Ecto neural progenitor cell (in vitro differentiated cells): ENCODE results near the gene FBXL16.
A peak's percentile ranks its signal among the peaks of the same experiment; 100 is the strongest.
"Not testable (repeated sequence)": the region's sequence is repeated elsewhere in the genome, so short reads cannot be mapped to it uniquely, and the experiment has no call there.

Experiments used
- DNase-seq: peaks from one replicate; pipeline ENCODE4 v3.0.0-alpha.2; 2018; ENCODE audit warnings: low spot score

FBXL16 gene

DNA sequence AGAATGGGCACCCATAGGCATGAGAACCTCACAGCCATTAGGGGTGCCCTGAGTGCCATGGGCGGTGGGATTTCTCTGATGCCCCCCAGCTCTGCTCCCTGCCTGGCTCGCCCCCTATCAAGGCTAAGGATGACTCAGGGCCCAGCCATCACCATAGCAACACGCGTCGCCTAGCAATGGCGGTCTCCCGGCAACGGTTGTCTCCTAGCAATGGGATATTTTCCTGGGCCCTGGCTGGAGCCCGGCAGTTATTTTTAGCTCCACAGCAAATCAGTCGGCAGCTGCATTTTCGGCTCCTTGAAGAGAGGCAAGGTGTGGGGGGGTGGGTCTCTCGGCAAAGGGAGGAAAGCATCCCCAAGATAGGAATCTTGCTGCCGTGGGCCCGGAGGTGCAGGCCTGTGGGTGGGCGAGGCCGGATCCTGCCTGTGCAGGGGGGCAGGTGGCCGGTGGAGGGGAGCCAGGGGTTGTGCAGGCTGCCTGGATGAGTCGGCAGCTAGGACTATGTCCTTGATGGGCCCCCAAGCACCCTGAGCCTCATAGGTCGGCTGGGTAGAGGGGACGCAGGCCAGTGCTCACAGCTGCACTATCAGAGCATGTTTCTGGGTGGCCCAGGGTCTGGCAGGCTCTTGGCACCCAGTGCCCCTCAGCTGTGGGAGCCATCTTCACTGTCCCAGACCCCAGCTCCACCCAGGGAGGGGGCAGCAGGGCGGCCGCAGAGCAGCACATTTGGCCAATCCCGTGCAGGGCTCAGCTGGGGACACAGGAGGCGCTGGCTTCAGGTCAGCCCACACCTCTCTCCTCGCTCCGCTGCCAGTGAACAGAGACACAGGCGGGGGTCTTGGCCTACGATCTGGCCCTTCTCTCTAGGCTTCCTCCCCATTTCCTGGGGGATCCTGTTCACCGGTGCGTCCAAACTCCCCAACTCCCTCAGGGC lies 4.2 kb upstream of the FBXL16 start:
- DNase-seq = peak; percentile 91

DNA sequence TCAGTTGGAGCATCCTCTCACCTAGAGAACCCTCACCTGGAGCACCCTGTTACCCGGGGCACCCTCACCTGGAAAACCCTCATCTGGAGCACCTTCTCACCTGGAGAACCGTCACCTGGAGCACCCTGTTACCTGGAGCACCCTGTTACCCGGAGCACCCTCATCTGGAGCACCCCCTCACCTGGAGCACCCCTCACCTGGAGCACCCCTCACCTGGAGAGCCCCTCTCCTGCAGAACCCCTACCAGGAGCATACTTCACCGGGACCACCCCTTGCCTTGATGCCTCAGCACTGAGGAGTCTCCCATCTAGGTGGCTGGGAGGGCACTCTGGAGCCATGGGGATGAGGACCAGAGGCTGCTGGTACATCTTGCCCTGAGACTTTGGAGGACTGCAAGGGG lies 3.4 kb upstream of the FBXL16 start:
- DNase-seq = no peak

DNA sequence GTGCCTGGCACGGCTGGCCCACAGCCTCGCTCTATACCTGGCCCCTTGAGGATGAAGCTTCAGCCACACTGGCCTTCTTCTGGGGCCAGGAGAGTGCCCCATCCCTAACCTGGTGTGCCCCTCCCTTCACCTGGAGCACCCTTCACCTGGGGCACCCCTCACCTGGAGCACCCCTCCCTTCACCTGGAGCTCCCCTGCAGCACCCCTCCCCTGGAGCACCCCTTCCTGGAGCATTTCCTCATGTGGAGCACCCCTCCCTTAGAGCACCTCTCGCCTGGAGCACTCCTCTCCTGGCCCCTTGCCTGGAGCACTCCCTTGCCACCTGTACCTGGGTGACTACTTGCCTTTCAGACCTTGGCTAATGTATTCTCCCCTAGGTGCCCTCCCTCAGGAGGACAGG lies 2.4 kb upstream of the FBXL16 start:
- no peak for DNase-seq

DNA sequence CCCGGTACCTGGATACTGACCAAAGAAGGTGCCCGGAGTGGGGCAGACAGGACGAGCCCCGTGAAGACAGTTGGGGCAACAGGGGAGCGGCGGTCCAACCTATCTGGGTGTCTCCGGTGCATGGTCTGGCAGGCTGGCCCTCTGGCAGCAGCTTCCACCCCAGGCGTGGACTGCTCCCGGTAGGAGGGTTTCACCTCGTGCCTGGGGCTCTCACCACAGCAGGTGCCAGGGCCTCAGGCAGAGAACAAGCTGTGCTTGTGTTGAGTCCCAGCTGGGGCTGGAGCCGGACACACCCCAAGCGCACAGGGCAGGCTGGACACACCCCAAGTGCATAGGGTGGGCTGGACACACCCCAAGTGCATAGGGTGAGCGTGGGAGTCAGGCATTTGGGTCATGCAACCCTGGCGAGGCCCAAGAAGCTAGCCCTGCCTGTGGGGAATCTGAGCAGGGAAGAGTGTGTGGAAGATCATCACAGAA lies 1.5 kb upstream of the FBXL16 start:
- no peak for DNase-seq

DNA sequence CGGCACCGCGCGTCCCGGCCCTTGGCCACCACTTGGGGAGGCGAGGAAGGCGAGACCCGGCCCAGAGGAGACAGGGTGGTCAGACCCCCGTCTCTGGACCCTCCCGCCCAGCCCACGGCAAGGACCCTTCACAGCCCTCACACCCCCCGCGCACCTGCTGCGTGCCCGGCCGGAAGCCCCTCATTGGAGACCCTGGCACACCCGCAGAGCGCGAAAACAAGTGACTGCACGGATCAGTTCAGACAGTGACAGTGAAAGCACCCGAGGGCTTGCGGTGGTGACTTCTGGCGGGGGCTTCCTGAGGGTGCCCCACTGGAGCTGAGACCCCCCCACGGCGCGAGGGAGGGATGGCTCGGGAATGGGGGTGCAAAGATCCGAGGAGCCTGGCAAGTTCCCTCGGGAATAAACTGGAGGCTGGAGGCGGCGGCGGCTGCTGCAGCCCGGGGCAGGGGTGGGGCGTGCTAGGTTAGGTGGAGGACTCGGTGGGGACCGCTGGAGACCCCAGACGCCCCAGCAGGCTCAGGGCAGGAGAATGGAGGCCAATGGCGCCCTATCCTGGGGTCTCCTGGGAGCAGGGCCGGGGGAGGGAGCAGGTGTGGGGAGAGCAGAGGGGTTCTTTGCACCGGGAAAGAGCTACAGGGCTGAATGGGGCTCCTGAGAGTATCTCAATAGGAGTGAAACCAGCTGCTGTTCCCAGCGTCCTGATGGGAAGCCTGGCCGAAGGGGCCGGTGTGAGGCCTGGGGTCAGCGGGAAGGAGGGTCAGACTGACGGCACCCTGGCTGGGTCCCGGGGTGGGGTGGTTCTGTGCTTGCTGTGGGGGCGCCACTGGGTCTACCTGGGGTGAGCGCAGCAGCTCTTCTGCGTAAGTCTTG lies 824 bp upstream of the FBXL16 start:
- DNase-seq = no peak

DNA sequence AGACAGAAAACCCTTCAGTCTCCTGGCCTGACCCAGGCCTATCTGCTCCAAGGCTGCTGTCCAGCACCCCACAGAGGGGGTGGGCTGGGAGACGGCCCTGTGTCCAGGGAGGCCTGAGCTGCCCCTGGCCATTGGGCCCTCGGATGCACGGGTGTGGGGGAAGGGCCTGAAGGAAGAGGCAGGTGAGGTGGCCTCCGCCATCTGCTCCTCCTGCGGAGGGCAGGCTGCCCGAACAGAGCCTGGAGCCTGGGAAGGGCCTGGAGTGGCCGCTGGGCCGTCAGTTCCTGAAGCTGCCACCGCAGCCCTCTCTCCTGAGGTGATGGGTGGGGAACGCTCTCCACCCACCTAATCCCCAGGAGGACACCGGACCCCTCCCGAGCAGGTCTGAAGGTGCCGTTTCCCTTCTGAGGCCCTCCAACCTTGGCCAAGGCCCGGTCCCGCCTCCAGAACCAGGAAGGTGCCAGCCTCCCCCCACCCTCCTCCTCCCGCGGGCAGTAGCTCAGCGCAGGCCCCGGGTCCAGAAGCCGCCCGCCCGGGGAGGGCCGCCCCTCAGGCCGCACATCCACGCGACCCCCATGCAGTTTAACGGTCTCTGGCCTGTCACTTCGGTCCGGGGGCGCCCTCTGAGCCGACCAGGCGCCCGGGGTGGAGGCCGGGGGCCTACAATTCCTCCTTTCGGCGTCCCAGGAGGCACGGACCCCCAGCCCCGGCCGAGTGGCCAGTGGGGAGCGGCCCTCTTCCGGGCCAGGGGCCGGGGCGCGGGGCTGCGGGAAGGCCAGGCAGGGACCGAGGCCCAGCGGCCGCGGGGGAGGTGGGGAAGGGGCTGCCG lies 835 bp downstream of the FBXL16 start:
- DNase-seq = no peak

DNA sequence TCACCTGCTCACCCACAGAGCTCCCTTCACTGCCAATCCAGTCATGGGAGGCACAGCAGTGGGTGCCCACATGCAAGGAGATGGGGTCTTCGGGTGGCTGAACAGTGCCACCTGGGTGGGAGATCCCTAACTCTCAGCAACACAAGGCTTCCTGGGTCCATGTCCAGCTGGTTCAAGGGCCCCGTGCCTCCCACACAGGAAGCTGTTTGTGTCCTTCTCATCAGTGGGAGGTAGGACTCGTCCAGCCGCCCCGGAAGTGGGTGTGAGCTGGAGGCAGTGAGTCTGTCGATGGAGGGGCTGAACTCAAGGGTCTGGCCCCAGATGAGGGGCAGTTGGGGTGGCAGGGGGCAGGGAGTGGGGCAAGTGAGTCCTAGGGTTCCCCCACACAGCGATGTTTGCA lies 1.6 kb downstream of the FBXL16 start:
- no peak for DNase-seq

DNA sequence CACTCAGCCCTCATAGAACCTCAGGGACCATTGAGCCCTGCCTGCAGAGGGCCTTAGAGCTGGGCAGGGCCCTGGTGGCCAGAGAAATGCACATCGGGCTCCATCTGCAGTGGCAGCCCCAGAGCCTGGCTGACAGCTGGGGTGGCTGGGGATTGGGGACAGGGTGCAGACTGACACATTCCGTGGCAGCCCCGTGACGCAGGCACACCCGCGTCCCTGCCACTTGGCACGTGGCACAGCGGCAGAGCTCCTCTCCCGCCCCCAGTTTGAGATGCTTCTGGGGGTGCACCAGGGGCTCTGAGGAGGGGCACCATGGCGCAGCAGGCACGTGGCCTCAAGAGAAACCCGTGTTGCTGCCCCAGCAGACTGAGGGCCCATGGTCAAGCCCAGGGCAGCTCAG lies 2.2 kb downstream of the FBXL16 start:
- DNase-seq = no peak

DNA sequence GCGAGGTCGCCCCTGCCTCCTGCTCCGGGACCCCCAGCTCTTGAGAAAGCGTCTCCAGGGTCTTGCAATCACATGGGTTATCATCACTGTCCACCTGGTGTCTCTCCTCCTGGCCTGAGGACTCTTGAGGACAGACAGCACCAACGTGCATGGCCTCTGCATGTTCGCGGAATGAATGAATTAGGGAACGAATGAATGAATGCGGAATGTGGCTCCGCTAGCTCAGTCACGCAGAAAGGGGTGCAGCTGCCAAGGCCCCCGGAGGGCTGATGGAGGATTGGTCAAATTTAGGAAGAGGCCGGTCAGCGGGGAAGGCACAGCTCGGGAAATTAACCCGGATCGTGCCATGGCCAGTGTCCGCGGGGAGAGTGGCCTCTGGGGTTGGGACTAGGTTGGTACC lies 3.3 kb downstream of the FBXL16 start:
- DNase-seq = no peak

DNA sequence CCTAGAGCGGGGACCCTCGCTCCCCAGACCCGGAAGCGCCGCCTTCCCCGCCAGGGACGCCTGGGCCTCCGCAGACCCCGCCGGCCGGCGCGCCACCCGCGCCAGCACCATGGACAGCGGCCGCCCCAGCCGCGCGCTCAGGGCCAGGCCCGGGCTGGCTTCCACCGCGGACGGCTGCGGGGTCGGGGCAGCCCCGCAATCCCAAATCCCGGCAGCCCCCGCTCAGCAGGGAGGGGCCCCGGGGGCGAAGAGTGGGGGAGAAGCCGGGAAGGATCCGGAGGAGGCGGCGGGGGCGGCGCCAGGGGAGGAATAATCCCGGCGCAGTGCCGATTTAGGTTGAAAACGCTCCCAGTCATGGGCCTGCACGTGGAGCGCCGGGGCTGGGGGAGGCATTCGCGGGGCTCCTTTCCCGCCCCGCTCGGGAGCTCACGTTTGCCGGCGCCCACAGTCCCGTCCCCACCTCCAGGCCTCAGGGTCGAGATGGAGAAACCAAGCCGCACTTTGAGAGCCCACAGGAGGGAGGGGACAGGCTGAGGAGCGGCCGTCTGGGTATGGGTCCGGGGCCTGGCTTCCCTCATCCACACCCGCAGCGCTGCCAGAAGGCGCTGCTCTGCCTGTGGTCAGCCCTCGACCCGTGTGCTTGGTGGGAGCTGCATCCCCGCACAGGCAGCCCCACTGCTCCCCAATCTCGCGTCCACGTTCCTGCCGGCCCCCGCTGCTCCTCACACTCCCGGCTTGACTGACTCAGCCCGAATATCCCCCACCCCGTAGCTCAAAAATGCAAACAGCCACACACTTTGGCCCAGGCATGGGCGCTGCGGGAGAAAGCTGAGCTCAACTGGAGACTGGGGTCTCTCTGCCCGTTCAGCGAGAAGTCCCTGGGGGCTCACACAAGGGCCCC lies 4.7 kb downstream of the FBXL16 start:
- DNase-seq = peak; percentile 86

DNA sequence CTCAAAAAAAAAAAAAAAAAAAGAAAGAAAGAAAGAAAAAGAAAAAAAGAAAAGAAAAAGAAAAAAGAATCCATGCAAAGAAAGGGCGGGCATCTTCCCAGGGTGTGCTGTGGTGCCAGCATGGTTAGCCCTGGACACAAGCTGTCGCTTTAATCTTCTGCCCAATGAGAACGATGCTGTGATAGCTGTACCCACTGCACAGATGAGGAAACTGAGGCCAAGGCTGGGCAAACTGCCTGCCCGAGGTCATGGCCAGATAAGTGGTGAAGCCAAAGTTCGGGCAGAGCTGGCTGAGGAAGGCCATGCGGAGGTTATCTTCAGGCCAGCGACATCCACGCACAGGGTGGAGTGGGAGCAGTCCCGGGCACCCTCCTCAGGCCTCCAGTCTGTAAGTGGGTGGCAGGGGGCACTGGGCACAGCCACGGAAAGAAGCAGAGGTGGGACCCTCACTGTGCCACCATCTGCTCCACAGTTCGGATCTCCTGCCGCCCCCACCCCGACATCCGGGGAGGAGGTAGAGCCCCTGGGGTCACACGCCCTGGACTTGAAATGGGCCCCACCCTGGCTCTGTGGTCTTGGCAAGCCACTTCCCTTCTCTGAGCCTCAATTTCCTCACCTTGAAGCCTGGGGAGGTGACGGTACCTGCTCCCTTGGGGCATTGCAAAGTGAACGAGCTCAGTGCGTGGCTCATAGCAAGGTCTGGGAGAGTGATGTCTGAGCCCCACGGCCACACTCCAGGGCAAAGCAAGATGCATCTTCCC lies 6.5 kb downstream of the FBXL16 start:
- no peak for DNase-seq

DNA sequence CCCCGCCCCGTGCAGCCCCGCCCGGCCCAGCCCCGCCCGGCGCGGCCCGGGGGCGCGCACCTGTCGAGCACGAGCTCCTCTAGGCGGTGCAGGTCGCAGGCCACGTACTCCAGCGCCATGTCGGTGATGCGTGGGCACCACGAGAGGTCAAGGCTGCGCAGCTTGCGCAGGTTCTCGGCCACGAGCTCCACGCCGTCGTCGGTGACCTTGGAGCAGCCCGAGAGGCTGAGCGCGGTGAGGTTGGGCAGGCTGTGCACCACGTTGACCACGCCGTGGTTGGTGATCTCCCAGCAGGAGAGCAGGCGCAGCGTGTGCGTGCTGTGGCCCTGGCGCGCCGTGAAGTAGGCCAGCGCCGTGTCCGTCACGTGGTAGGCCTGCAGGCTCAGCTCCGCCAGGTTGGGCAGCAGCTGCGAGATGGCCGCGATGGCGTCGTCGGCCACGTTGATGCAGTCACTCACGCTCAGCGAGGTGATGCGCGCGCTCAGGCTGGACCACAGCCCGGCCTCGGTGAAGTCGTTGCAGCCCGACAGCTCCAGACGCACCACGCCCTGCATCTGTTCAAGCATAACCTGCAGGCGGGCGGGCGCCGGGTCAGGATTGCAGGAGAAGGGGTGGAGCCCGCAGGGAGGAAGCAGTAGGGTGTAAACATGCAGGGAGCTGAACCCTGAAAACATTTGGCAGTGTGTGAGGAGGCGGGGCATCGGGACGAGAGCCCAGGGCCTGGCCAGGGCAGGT lies 10.1 kb downstream of the FBXL16 start:
- no peak for DNase-seq

DNA sequence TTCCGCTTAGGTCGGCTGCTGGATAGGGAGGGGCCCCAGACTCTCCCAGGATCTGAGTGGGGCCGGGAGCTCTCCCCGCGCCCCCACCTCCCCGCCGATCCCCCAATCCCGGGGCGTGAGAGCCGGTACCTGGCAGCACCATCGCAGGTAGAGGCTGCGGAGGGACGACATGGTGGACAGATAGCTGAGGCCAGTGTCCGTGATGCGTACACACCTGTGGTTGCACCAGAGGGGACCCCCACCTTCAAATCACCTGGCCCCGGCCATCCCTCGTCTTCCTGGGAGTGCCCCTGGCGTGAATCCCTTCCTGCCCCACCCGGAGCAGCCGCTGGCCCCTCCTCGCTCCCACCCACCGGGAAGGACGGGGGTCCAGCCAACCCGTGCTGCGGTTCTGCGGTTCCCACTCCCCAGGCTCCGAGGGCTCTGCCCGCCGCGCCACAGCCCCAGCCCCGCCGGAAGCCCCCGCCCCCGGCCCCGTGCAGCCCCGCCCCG lies 10.7 kb downstream of the FBXL16 start:
- no peak for DNase-seq

DNA sequence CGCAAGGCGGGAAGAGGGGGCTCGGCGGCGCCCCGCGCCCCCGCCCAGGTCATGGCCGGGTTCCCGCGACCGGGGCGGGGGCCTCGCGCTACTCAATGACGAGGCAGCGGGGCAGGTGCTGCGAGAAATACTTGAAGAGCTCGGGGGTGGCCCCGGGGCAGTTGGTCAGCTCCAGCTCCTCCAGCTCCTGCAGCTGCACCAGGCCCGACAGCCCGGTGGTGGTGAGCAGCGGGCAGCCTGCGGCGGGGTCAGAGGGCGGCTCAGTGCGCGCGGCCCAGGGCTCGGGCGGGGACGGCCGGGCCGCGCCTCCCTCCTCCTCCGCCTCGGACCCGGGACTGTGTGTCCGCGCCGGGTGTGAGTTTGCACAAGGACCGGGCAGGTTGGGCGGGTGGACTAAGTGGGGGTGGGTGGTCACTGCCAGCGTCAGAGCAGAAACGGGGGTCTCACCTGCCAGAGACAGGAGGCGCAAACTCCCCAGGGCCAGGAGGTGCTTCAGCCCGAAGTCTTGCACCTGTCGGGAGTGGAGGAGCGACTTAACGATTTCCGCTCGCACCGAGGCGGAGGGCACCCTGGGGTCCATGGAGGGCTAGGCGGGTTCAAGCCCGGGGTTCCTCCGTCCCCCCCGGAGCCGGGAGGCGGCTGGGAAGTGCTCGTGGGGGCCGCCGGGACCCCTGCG lies 11.3 kb downstream of the FBXL16 start:
- peak; percentile 77 for DNase-seq

DNA sequence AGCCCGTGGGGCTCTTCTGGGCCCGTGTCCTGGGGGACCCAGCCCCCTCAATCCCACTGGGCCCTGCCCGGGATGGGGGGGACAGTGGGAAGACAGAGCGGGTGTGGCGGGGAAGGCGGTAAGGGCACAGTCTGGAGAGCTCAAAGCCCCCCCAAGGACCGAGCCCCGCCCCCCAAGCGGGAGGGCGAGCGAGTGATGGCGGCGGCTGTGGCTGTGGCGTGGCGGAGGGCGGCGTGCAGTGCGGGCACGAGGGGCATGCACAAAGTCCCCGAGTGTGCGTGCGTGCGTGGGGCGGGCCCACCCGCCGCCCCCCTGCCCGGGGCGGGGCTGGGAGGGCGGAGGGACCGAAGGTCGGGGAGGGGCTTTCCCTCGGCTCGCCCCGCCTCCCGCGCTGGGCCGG lies 11.8 kb downstream of the FBXL16 start:
- DNase-seq = no peak

DNA sequence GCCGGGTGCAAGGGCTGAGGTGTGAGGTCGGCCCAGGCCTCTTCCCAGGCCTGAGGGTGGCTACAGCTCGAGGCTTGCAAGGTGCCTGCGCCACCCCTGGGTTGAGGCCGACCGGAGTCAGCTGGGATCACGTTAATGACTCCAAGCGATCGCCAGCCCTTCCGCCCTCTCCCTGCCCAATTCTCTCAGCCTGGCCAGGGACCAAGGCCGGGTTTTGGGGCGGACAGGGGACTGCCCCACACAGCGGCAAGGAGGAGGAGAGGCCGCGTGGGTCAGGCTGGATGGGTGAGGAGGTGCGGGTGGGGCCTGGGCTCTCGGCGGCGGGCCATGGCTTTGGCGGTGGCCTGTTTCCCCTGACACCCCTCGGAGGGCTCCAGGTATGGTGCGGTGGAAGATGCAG lies 12.2 kb downstream of the FBXL16 start:
- no peak for DNase-seq

DNA sequence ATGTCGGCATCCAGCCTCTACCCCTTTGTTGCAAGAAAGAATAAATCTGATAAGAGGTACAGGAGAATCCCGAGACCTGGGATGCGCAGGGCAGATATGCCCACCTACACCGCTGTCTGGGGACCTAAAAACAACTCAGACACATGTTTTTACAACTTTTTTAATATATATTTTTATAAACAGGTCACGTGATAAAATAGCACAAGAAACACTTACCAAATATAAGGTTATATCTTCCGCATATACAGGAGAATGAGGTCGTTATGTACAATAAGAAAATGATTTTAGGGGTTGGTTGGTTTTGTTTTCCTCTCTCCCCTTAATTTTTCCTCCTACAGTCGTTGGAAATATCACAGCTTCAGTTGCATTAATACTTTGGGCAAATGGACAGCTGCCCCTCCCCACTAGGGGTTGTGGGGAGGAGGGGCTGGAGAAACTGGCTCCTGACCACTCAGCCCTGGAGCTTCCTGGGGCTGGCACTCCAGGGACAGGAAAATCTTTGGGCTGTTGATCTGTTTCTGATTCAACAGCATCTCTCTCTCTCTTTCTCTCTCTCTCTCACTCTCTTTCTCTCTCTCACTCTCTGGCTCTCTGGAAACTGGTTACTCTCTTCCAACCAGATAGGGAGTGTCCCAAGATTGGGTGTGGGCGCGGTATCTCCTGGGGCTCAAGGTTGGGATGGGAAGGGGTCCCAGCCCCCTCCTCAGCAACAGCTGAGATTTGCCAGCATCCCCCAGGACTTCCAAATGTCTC lies 13.1 kb downstream of the FBXL16 start:
- DNase-seq = no peak

DNA sequence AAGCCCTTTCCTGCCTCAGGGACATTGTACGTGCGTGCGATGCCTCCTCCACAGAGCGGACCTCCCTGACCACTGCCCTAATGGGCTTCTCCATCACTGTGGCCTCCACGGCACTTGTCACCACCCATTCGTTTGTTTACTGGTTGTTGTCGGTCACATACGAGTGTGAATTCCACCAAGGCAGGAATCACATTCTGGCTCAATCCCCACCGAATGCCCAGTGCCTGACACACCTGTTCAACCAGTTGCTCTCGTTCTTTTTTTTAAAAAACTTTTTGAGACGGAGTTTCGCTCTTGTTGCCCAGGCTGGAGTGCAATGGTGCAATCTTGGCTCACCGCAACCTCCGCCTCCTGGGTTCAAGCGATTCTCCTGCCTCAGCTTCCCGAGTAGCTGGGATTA lies 14.4 kb downstream of the FBXL16 start:
- not testable (repeated sequence) for DNase-seq
